H1 (cell line): ENCODE results near the gene RGS3. TPM values are rescaled to one million over a fixed set of nuclear protein-coding genes. Genes with fewer than 3 reads are reported as not detected.

Experiments
- CTCF ChIA-PET: fragments of 300-600 bp; sonication (Branson Sonifier 250); formaldehyde crosslinking; loops from one replicate; lab custom pipeline; 2021; ENCODE audit not compliant: partially characterized antibody; lab: Charles Lee
- POLR2A ChIA-PET: fragments of 300-600 bp; sonication (Branson Sonifier 250); formaldehyde crosslinking; loops from one replicate; lab custom pipeline; 2021; ENCODE audit warnings: inconsistent platforms; ENCODE audit not compliant: partially characterized antibody; lab: Charles Lee
- DNase-seq, 2 experiments: peaks; one replicate each; pipeline versions ENCODE4 v3.0.0 to v3.0.0-alpha.2; 2010 to 2022; ENCODE audit warnings: low spot score in 2 of 2, low read depth in 1 of 2, mixed read lengths in 1 of 2
- FAIRE-seq: peaks from 2 replicates; lab custom pipeline; 2011; peaks lifted over from hg19 to GRCh38; lab: Jason Lieb, UNC
- H2AFZ ChIP-seq: 2 replicates; pipeline ENCODE4 v1.8.1; 2012; ENCODE audit warnings: low read length, inconsistent platforms
- H2AK5ac ChIP-seq: 2 replicates; pipeline ENCODE4 v1.6.1; 2013; ENCODE audit warnings: low read depth, low read length
- H2BK120ac ChIP-seq: replicated peaks from 2 replicates; pipeline ENCODE3; 2013; ENCODE audit warnings: low read depth, low read length, inconsistent platforms
- H2BK12ac ChIP-seq: 2 replicates; pipeline ENCODE4 v1.6.1; 2013; ENCODE audit warnings: low read depth, low read length
- H2BK15ac ChIP-seq: 2 replicates; pipeline ENCODE4 v1.6.1; 2013; ENCODE audit warnings: low read length
- H2BK20ac ChIP-seq: 2 replicates; pipeline ENCODE4 v1.6.1; 2013; ENCODE audit warnings: low read length
- H2BK5ac ChIP-seq: 2 replicates; pipeline ENCODE4 v1.6.1; 2013; ENCODE audit warnings: low read depth, low read length
- H3K14ac ChIP-seq: 2 replicates; pipeline ENCODE4 v1.6.1; 2013; ENCODE audit warnings: inconsistent platforms; ENCODE audit not compliant: insufficient read length
- H3K18ac ChIP-seq: 2 replicates; pipeline ENCODE4 v1.6.1; 2013; ENCODE audit warnings: low read length; ENCODE audit errors: extremely low read depth
- H3K23ac ChIP-seq: 2 replicates; pipeline ENCODE4 v1.6.1; 2013; ENCODE audit warnings: inconsistent platforms; ENCODE audit not compliant: insufficient read length
- H3K23me2 ChIP-seq: 2 replicates; pipeline ENCODE4 v1.6.1; 2013; ENCODE audit warnings: low read depth, low read length
- H3K27ac ChIP-seq: 2 replicates; pipeline ENCODE4 v1.6.1; 2011; ENCODE audit warnings: low read depth, low read length, inconsistent platforms
- H3K27me3 ChIP-seq, 4 experiments: replicated peaks in 1 of 4; 1 replicate in 1 of 4; 2 replicates in 3 of 4; pipeline versions ENCODE4 v1.6.1 to v1.8.1; 2011 to 2013; ENCODE audit warnings: low read length in 3 of 4, mild to moderate bottlenecking in 3 of 4, inconsistent platforms in 2 of 4, mixed read lengths in 2 of 4, moderate library complexity in 1 of 4; ENCODE audit not compliant: control insufficient read depth in 3 of 4, insufficient read depth in 3 of 4; ENCODE audit errors: extremely low read depth in 1 of 4
- H3K36me3 ChIP-seq, 4 experiments: 2 replicates each; pipeline versions ENCODE4 v1.6.1 to v1.8.1; 2011 to 2013; ENCODE audit warnings: mild to moderate bottlenecking in 4 of 4, low read length in 3 of 4, moderate library complexity in 2 of 4, control low read depth in 1 of 4, inconsistent platforms in 1 of 4; ENCODE audit not compliant: insufficient read depth in 4 of 4, control insufficient read depth in 2 of 4
- H3K4ac ChIP-seq: replicated peaks from 2 replicates; pipeline ENCODE3; 2013; ENCODE audit warnings: low read length, low read depth, mixed read lengths, inconsistent platforms; ENCODE audit not compliant: insufficient read length
- H3K4me1 ChIP-seq, 4 experiments: replicated peaks in 1 of 4; 1 replicate in 1 of 4; 2 replicates in 3 of 4; pipeline versions ENCODE4 v1.6.1 to v1.8.1; 2011 to 2013; ENCODE audit warnings: low read length in 3 of 4, inconsistent platforms in 2 of 4, mixed read lengths in 1 of 4; ENCODE audit not compliant: insufficient read depth in 4 of 4, control insufficient read depth in 3 of 4
- H3K4me2 ChIP-seq, 2 experiments: 2 replicates each; pipeline versions ENCODE4 v1.6.1 to v1.8.1; 2011 to 2013; ENCODE audit warnings: low read depth in 2 of 2, low read length in 2 of 2, control low read depth in 1 of 2, inconsistent platforms in 1 of 2, mild to moderate bottlenecking in 1 of 2; ENCODE audit not compliant: insufficient read depth in 1 of 2
- H3K4me3 ChIP-seq, 4 experiments: fragments of 200-600, 300-600 bp in 1 of 4; sonication (generic), shearing (Covaris generic), sonication (Bioruptor Twin) in 1 of 4; 2 replicates each; pipeline versions ENCODE4 v1.5.1 to v1.8.1; 2011 to 2016; ENCODE audit warnings: low read length in 4 of 4, low read depth in 3 of 4, control low read depth in 2 of 4, inconsistent platforms in 2 of 4, mild to moderate bottlenecking in 2 of 4, mixed read lengths in 1 of 4, moderate library complexity in 1 of 4; ENCODE audit not compliant: insufficient read depth in 2 of 4; ENCODE audit errors: extremely low read depth in 1 of 4
- H3K56ac ChIP-seq: replicated peaks from 2 replicates; pipeline ENCODE3; 2013; ENCODE audit warnings: low read depth, mild to moderate bottlenecking, mixed read lengths, low read length, inconsistent platforms; ENCODE audit not compliant: insufficient read length
- H3K79me1 ChIP-seq: 2 replicates; pipeline ENCODE4 v1.6.1; 2013; ENCODE audit warnings: low read depth, low read length, control low read depth
- H3K79me2 ChIP-seq, 2 experiments: 2 replicates each; pipeline versions ENCODE4 v1.6.1 to v1.8.1; 2012 to 2013; ENCODE audit warnings: low read length in 2 of 2, mild to moderate bottlenecking in 2 of 2, inconsistent platforms in 1 of 2; ENCODE audit not compliant: insufficient read depth in 2 of 2, control insufficient read depth in 1 of 2
- H3K9ac ChIP-seq, 4 experiments: replicated peaks in 1 of 4; 1 replicate in 1 of 4; 2 replicates in 3 of 4; pipeline versions ENCODE4 v1.6.1 to v1.8.1; 2011 to 2013; ENCODE audit warnings: low read depth in 3 of 4, low read length in 3 of 4, control low read depth in 2 of 4, mild to moderate bottlenecking in 2 of 4, moderate library complexity in 2 of 4, inconsistent platforms in 1 of 4; ENCODE audit errors: extremely low read depth in 1 of 4
- H3K9me3 ChIP-seq, 2 experiments: 2 replicates each; pipeline versions ENCODE4 v1.6.1 to v1.8.1; 2012 to 2013; ENCODE audit warnings: mild to moderate bottlenecking in 2 of 2, moderate library complexity in 2 of 2, control low read depth in 1 of 2, inconsistent platforms in 1 of 2, low read depth in 1 of 2, low read length in 1 of 2, mixed read lengths in 1 of 2; ENCODE audit not compliant: insufficient read depth in 2 of 2
- H4K20me1 ChIP-seq, 2 experiments: replicated peaks in 1 of 2; 2 replicates each; pipeline versions ENCODE3 to v1.8.1; 2011 to 2013; ENCODE audit warnings: inconsistent platforms in 2 of 2, low read length in 2 of 2, mild to moderate bottlenecking in 1 of 2; ENCODE audit not compliant: insufficient read depth in 2 of 2, control insufficient read depth in 1 of 2
- H4K5ac ChIP-seq: 2 replicates; pipeline ENCODE4 v1.6.1; 2013; ENCODE audit warnings: low read length, low read depth, mixed read lengths, inconsistent platforms; ENCODE audit not compliant: insufficient read length
- H4K8ac ChIP-seq: 2 replicates; pipeline ENCODE4 v1.8.0; 2013; ENCODE audit warnings: mild to moderate bottlenecking, moderate library complexity, low read length, inconsistent platforms; ENCODE audit not compliant: insufficient read depth; ENCODE audit errors: extremely low read depth
- H4K91ac ChIP-seq: replicated peaks from 2 replicates; pipeline ENCODE3; 2013; ENCODE audit warnings: low read length, mixed read lengths, inconsistent platforms; ENCODE audit not compliant: insufficient read length
- CTBP2 ChIP-seq: IDR thresholded peaks from 2 replicates; pipeline ENCODE4 v1.7.0; 2011; ENCODE audit warnings: borderline replicate concordance, mild to moderate bottlenecking, moderate library complexity, mixed read lengths, low read length; ENCODE audit not compliant: insufficient read depth, insufficient read length
- EGR1 ChIP-seq: IDR thresholded peaks from 2 replicates; pipeline ENCODE4 v1.6.1; 2011; ENCODE audit warnings: low read depth, low read length, borderline replicate concordance
- EP300 ChIP-seq, 2 experiments: IDR thresholded peaks; 1 replicate in 1 of 2; 2 replicates in 1 of 2; pipeline ENCODE4 v1.6.1; 2011 to 2012; ENCODE audit warnings: low read depth in 2 of 2, low read length in 2 of 2, mild to moderate bottlenecking in 2 of 2, borderline replicate concordance in 1 of 2, inconsistent platforms in 1 of 2, moderate library complexity in 1 of 2
- EZH2 ChIP-seq: fragments of 200-600 bp; sonication (generic); IDR thresholded peaks from 2 replicates; pipeline ENCODE4 v1.7.1; 2012; ENCODE audit warnings: low read depth, mild to moderate bottlenecking, moderate library complexity, low read length, inconsistent platforms; ENCODE audit not compliant: severe bottlenecking
- JUN ChIP-seq: IDR thresholded peaks from 2 replicates; pipeline ENCODE4 v1.6.1; 2011; ENCODE audit warnings: low read depth, mild to moderate bottlenecking, improper control_type of control experiment, low read length
- JUND ChIP-seq: IDR thresholded peaks from 2 replicates; pipeline ENCODE4 v1.6.1; 2011; ENCODE audit warnings: mild to moderate bottlenecking, improper control_type of control experiment, low read length
- POU5F1 ChIP-seq: IDR thresholded peaks from 2 replicates; pipeline ENCODE4 v1.6.1; 2011; ENCODE audit warnings: low read depth, mild to moderate bottlenecking, low read length, moderate library complexity
- SIRT6 ChIP-seq: IDR thresholded peaks from one replicate; pipeline ENCODE4 v1.7.1; 2012; ENCODE audit warnings: low read length, inconsistent platforms
- SP1 ChIP-seq: IDR thresholded peaks from 2 replicates; pipeline ENCODE4 v1.6.1; 2011; ENCODE audit warnings: low read depth, low read length
- TAF1 ChIP-seq: IDR thresholded peaks from 2 replicates; pipeline ENCODE4 v1.6.1; 2011; ENCODE audit warnings: mild to moderate bottlenecking, low read depth, low read length
- TAF7 ChIP-seq: optimal IDR thresholded peaks from 2 replicates; pipeline ENCODE3; 2011; ENCODE audit warnings: low read depth, mild to moderate bottlenecking, inconsistent platforms, low read length, moderate library complexity, borderline replicate concordance
- ZNF274 ChIP-seq: IDR thresholded peaks from 2 replicates; pipeline ENCODE4 v1.7.0; 2012; ENCODE audit warnings: low read length, borderline replicate concordance; ENCODE audit errors: extremely low read depth
- WGBS, 2 experiments: shearing (Covaris generic) in 1 of 2; methylation state at CpG; one replicate each; pipeline versions ENCODE4 v1.1.6 to v1.1.7; 2013 to 2015; ENCODE audit warnings: low lambda C conversion rate in 2 of 2, mixed read lengths in 2 of 2, inconsistent platforms in 1 of 2, low coverage in 1 of 2, missing lambda C conversion rate in 1 of 2; ENCODE audit not compliant: insufficient replicate concordance in 2 of 2, insufficient coverage in 1 of 2, insufficient read length in 1 of 2; ENCODE audit errors: extremely low coverage in 1 of 2, missing lambda C conversion rate in 1 of 2; 5-methylcytosine and 5-hydroxymethylcytosine counted together
- polyA plus RNA-seq, 7 experiments: library from polyadenylated mRNA; depleted of rRNA in 3 of 7; stranded (reverse) in 5 of 7; unstranded in 2 of 7; fragments of >200 nt in 5 of 7; fragments of 200-250 nt in 2 of 7; gene quantifications; 1 replicate in 5 of 7; 2 replicates in 1 of 7; 4 replicates in 1 of 7; pipeline versions ENCODE4 v1.2.1 to v1.2.3, GENCODE V29; 2011 to 2013; ENCODE audit warnings: missing spikeins in 2 of 7, mixed read lengths in 2 of 7
- total RNA-seq: library from RNA; stranded (reverse); fragmentation: NEBNext Ultra II Directional; extraction: Animal tissue kit (Norgen Biotek cat#: 25700); gene quantifications from 2 replicates; pipeline ENCODE4 v1.2.1, GENCODE V29; 2021

The RGS3 gene
- total and polyA plus RNA-seq, 2 of the 8 experiments (the other 6 are each of a cell fraction or from before 2014, with no cell fraction given): 12.6 to 18.2 TPM

DNA sequence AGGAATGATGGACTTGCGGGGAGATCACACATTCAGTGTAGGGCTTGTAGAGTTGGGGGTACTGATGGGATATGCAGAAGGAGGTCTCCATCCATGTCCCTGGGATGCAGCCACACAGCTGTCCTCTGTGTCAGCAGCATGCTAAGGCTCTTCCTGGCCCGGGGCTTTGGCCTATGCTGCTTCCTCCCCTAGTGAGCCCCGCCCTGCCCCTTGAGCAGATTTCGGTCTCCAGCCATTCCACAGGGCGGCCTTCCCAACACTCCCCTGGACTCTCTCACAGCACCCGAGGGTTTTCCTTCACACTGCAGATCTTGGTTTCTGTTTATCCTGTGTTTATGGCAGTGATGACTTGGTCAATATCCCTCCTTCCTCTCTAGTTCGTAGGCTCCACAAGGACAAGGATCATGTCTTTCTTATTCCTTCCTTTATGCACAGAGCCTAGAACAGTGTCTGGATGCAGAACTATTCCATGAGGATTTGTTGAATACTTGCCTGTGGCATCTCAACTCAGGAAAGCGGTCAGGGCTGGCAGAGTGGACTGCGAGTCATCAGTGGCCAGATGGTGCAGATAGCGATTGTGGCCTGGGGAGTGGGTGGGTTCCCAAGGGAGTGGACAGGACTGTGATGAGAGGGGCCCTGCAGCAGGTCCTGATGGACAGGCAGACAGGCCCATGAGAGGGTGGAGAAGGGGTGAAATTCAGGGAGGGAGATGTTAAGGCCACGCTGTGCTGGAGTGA is 114.2 kb downstream of the RGS3 start:
- H3K79me1 ChIP-seq: peaks cover 3% of the 10 kb centered on the region; the same call in 1 of the 2 replicates
- TF ChIP-seq JUND (no peak), POU5F1 (no peak), TAF1 (no peak), CTBP2 (no peak), SIRT6 (no peak), EZH2 (no peak), JUN (no peak), TAF7 (no peak), EGR1 (no peak), EP300 (IDR thresholded peaks at IDR 0.05; ENCODE audit: borderline replicate concordance in 1 of 2, low read depth in 2 of 2, low read length in 2 of 2) (no peak), SP1 (no peak), ZNF274 (no peak)
- 81% methylated on average over 11 of the region's 11 CpGs; no CpG with 5 or more reads in 1 of the 2 experiments for WGBS, 2 experiments
- no peak overlapping the region for H3K27ac ChIP-seq
- H3K79me2 ChIP-seq: no peaks in the 10 kb centered on the region
- peaks cover 0 to 14% (median 7%) of the 10 kb centered on the region in 4 experiments; a peak in 6 of 7 replicates for H3K4me1 ChIP-seq
- H2BK12ac ChIP-seq: no peak overlapping the region
- H3K9me3 ChIP-seq: no peaks in the 10 kb centered on the region
- H3K4me2 ChIP-seq: no peak overlapping the region
- ChIA-PET POLR2A (interaction anchor here (3.4 kb wide), 1 partner anchor 12 kb away, joined by 17 read pairs; no protein-coding TSS in a partner anchor), CTCF (interaction anchor here (0.7 to 3.9 kb wide), 19 partner anchors 9 to 168 kb away, joined by 3 to 59 read pairs (median 9); partner anchors contain the start of genes C9orf43 and POLE3)
- H3K56ac ChIP-seq: no peak overlapping the region
- H3K18ac ChIP-seq: no peak overlapping the region
- no peak overlapping the region for H4K8ac ChIP-seq
- H4K20me1 ChIP-seq: no peaks in the 10 kb centered on the region
- no peak overlapping the region for H2BK5ac ChIP-seq
- no peak overlapping the region for H4K5ac ChIP-seq
- no peak overlapping the region for H2BK20ac ChIP-seq
- H2BK120ac ChIP-seq: no peak overlapping the region
- no peak overlapping the region for H4K91ac ChIP-seq
- no peak overlapping the region for H3K4ac ChIP-seq
- H3K23me2 ChIP-seq: no peaks in the 10 kb centered on the region; the same call in 1 of the 2 replicates
- no peaks in the 10 kb centered on the region for H3K36me3 ChIP-seq
- H2BK15ac ChIP-seq: no peak overlapping the region
- no peak overlapping the region for H2AK5ac ChIP-seq
- no peaks in the 10 kb centered on the region for H3K27me3 ChIP-seq
- H3K4me3 ChIP-seq: no peak overlapping the region
- no peak overlapping the region for H3K23ac ChIP-seq
- no peak overlapping the region for H2AFZ ChIP-seq
- FAIRE-seq: no peak
- no peak overlapping the region for H3K9ac ChIP-seq
- DNase-seq: no peak
- H3K14ac ChIP-seq: no peak overlapping the region
